ENCODE results near the gene TRPC1. TPM values are rescaled to one million over a fixed set of nuclear protein-coding genes. Genes with fewer than 3 reads are reported as not detected.

The TRPC1 gene
- total RNA-seq, 1 donor from 2014 or later, result 23.2 TPM

GRCh38 chr3:142846779-142847577 lies 123.1 kb downstream of the TRPC1 start:
- H3K36me3 Mint-ChIP-seq (ENCODE audit: unreplicated experiment), result no peaks in the 10 kb centered on the region
- no peak for TF ChIP-seq CTCF (IDR thresholded peaks at IDR 0.05; ENCODE audit: partially characterized antibody, unreplicated experiment)
- peaks cover 2% of the 10 kb centered on the region for H3K4me1 Mint-ChIP-seq (ENCODE audit: low read depth, unreplicated experiment)
- peak overlapping the region; percentile 12 for H3K27ac Mint-ChIP-seq (ENCODE audit: unreplicated experiment)
- H3K9me3 Mint-ChIP-seq (ENCODE audit: unreplicated experiment), result no peaks in the 10 kb centered on the region
- no peak overlapping the region for H3K4me3 Mint-ChIP-seq (ENCODE audit: unreplicated experiment)
- DNase-seq, result no peak
- no peaks in the 10 kb centered on the region for H3K27me3 Mint-ChIP-seq (ENCODE audit: unreplicated experiment)

- peaks cover 2% of the 10 kb centered on the region for H3K27me3 Mint-ChIP-seq (ENCODE audit: unreplicated experiment)
- no peaks in the 10 kb centered on the region for H3K36me3 Mint-ChIP-seq (ENCODE audit: unreplicated experiment)
- TF ChIP-seq CTCF (IDR thresholded peaks at IDR 0.05; ENCODE audit: partially characterized antibody, unreplicated experiment), result no peak
- no peak overlapping the region for H3K4me3 Mint-ChIP-seq (ENCODE audit: unreplicated experiment)
- no peak for DNase-seq
- H3K4me1 Mint-ChIP-seq (ENCODE audit: low read depth, unreplicated experiment), result peaks cover 10% of the 10 kb centered on the region
- H3K27ac Mint-ChIP-seq (ENCODE audit: unreplicated experiment), result no peak overlapping the region
- H3K9me3 Mint-ChIP-seq (ENCODE audit: unreplicated experiment), result no peaks in the 10 kb centered on the region
Measured at GRCh38 chr3:142849148-142849547, 125.3 kb downstream of the TRPC1 start.

DNA sequence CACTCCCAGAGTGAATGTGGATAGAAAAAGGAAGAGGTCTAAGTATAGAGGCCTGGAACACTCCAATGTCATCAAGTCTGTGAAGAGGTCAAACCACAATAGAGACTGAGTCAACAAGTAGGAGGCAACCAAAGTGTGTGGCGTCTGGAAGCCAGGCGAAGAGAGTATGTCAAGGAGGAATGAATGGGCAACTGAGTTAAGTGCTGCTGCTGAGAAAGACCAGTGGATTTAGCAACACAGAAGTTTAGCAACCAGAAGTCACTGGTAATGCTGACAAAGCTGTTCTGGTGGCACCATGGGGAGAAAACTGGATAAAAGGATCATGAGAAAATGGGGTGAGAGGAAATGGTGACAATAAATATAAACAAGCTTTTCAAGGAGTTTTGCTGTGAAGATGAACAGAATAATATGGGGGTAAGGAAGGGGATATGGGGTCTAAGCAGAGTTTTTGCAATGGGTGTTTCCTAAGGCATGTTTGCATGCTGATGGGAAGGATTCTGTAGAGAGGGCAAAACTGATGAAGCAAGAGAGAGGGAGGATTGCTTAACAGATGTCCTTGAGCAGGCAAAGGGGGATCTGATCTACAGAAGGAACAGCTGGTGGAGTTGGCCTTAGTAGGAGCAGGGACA lies 126.7 kb downstream of the TRPC1 start:
- Mint-ChIP-seq H3K4me3 (ENCODE audit: unreplicated experiment) (no peak overlapping the region), H3K9me3 (ENCODE audit: unreplicated experiment) (no peaks in the 10 kb centered on the region), H3K27ac (ENCODE audit: unreplicated experiment) (no peak overlapping the region), H3K36me3 (ENCODE audit: unreplicated experiment) (no peaks in the 10 kb centered on the region), H3K4me1 (ENCODE audit: low read depth, unreplicated experiment) (peaks cover 10% of the 10 kb centered on the region), H3K27me3 (ENCODE audit: unreplicated experiment) (peaks cover 2% of the 10 kb centered on the region)
- no peak for DNase-seq
- no peak for TF ChIP-seq CTCF (IDR thresholded peaks at IDR 0.05; ENCODE audit: partially characterized antibody, unreplicated experiment)

GRCh38 chr3:142852009-142852408 lies 128.2 kb downstream of the TRPC1 start:
- Mint-ChIP-seq H3K4me3 (ENCODE audit: unreplicated experiment) (no peak overlapping the region), H3K36me3 (ENCODE audit: unreplicated experiment) (no peaks in the 10 kb centered on the region), H3K27ac (ENCODE audit: unreplicated experiment) (peak overlapping the region; percentile 5), H3K27me3 (ENCODE audit: unreplicated experiment) (peaks cover 2% of the 10 kb centered on the region), H3K9me3 (ENCODE audit: unreplicated experiment) (no peaks in the 10 kb centered on the region), H3K4me1 (ENCODE audit: low read depth, unreplicated experiment) (peaks cover 21% of the 10 kb centered on the region)
- no peak for DNase-seq
- no peak for TF ChIP-seq CTCF (IDR thresholded peaks at IDR 0.05; ENCODE audit: partially characterized antibody, unreplicated experiment)

Measured in glutamatergic neuron (in vitro differentiated cells).